Peyer's patch (tissue), 4 donors: ENCODE results near the gene PPM1G. TPM values are rescaled to one million over a fixed set of nuclear protein-coding genes. Genes with fewer than 3 reads are reported as not detected.

Experiments
- DNase-seq, 3 donors: peaks; one replicate each; pipeline ENCODE4 v3.0.0-alpha.2; 2017 to 2019
- H3K27ac ChIP-seq, 4 donors: fragments of 200-600 bp; sonication (generic); one replicate each; pipeline ENCODE4 v1.5.1; 2016 to 2019
- H3K27me3 ChIP-seq, 2 donors: fragments of 200-600 bp; sonication (generic); one replicate each; pipeline ENCODE4 v1.5.1; 2019
- H3K36me3 ChIP-seq, 3 donors: fragments of 200-600 bp; sonication (generic); one replicate each; pipeline ENCODE4 v1.5.1; 2016 to 2019
- H3K4me1 ChIP-seq, 4 donors: fragments of 200-600 bp; sonication (generic); one replicate each; pipeline ENCODE4 v1.5.1; 2016 to 2019
- H3K4me3 ChIP-seq, 4 donors: fragments of 200-600 bp; sonication (generic); 1 replicate in 3 of 4; 2 replicates in 1 of 4; pipeline ENCODE4 v1.5.1; 2016 to 2019; ENCODE audit warnings: mild to moderate bottlenecking in 1 of 4
- H3K9me3 ChIP-seq, 4 donors: fragments of 200-600 bp; sonication (generic); one replicate each; pipeline ENCODE4 v1.5.1; 2016 to 2019; ENCODE audit warnings: mild to moderate bottlenecking in 1 of 4
- CTCF ChIP-seq, 6 experiments: fragments of 450-650 bp in 4 of 6; fragments of 200-600 bp in 2 of 6; sonication (generic) in 1 of 6; IDR thresholded peaks; one replicate each; pipeline ENCODE4 v1.5.1; 2017 to 2019; ENCODE audit warnings: antibody characterized with exemption in 6 of 6, mild to moderate bottlenecking in 3 of 6, moderate library complexity in 1 of 6
- POLR2A ChIP-seq, 2 donors: fragments of 450-650 bp; IDR thresholded peaks; one replicate each; pipeline ENCODE4 v1.5.1; 2017; ENCODE audit warnings: antibody characterized with exemption in 2 of 2, mild to moderate bottlenecking in 2 of 2, moderate library complexity in 2 of 2
- total RNA-seq, 4 donors: library from RNA; depleted of rRNA; stranded (reverse); fragments of >200 nt; gene quantifications; one replicate each; pipeline ENCODE4 v1.1.0, GENCODE V29; 2016

The PPM1G gene
- total RNA-seq, 4 donors from 2014 or later, result 36.1 to 77.6 (median 45.5) TPM

- H3K27me3 ChIP-seq, result no peaks in the 10 kb centered on the region
- H3K4me3 ChIP-seq, result no peak overlapping the region
- H3K9me3 ChIP-seq, result no peaks in the 10 kb centered on the region
- H3K36me3 ChIP-seq, result no peaks in the 10 kb centered on the region
- peaks cover 0 to 9% (median 0%) of the 10 kb centered on the region in 4 donors for H3K4me1 ChIP-seq
- H3K27ac ChIP-seq, result no peak overlapping the region
- TF ChIP-seq POLR2A (IDR thresholded peaks at IDR 0.05) (no peak), CTCF (IDR thresholded peaks at IDR 0.05) (no peak)
- no peak for DNase-seq
These were observed 13.6 kb upstream of the PPM1G start for GRCh38 chr2:27422958-27423357.

DNA sequence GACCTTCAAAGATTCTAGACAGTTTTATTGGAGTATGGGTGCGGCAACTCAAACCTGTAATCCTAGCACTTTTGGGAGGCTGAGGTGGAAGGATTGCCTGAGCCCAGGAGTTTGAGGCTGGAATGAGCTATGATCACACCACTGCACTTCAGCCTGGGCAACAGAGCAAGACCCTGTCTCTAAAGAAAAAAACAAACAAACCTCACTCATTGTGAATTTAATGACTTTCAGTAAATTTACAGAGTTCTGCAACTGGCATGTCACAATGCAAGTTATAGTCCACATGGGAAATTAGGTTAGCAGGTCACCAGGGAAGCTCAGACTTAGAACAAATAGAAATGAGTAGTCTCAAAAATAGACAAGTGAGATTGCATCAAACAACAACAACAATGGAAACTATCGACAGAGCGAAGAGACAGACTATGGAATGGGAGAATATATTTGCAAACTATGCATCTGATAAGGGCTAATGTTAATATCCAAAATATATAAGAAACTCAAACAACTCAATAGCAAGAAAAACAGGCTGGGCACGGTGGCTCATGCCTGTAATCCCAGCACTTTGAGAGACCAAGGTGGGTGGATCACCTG, 12.4 kb upstream of the PPM1G start:
- Histone ChIP-seq H3K27me3 (no peaks in the 10 kb centered on the region), H3K27ac (no peak overlapping the region), H3K36me3 (no peaks in the 10 kb centered on the region), H3K9me3 (no peaks in the 10 kb centered on the region), H3K4me3 (no peak overlapping the region), H3K4me1 (peaks cover 0 to 4% (median 0%) of the 10 kb centered on the region in 4 donors)
- no peak for DNase-seq
- TF ChIP-seq POLR2A (IDR thresholded peaks at IDR 0.05), result no peak
- TF ChIP-seq CTCF (IDR thresholded peaks at IDR 0.05), result no peak

DNA sequence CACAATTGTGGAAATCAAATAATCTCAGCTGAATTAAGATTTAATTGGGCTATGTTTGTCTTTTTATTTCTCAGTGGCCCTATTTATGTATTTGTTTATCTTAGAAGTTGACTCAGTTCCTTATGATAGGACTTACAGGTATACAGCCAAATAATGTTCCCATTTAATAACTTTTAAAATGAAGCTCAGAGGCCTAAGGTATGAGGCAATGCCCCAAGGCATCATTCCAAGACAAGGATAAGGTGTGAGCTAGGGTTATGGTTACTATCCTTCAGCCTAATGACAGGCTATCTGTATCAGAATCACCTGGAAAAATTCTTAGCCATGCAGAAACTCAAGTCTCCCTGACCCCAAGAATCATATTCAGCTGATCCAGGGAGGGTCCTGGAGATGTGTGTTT, 11.6 kb upstream of the PPM1G start:
- no peak overlapping the region for H3K27ac ChIP-seq
- no peaks in the 10 kb centered on the region for H3K9me3 ChIP-seq
- no peak for DNase-seq
- peaks cover 0 to 4% (median 0%) of the 10 kb centered on the region in 4 donors for H3K4me1 ChIP-seq
- no peak overlapping the region for H3K4me3 ChIP-seq
- TF ChIP-seq CTCF (IDR thresholded peaks at IDR 0.05), result no peak
- TF ChIP-seq POLR2A (IDR thresholded peaks at IDR 0.05), result no peak
- H3K27me3 ChIP-seq, result no peaks in the 10 kb centered on the region
- no peaks in the 10 kb centered on the region for H3K36me3 ChIP-seq

DNA sequence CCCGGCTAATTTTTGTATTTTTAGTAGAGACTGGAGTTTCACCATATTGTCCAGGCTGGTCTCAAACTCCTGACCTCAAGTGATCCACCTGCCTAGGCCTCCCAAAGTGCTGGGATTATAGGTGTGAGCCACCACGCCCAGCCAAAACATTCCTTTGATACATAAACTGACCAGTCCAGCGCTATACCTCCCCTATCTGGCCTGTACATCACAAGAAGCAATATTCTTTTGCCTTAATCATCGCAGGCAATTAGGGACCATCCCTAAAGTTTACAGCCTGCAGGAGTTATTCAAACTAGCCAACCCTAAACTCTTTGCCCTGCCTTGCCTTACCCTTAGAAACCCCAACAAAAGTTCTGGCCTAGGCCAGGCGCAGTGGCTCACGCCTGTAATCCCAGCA, 6.8 kb upstream of the PPM1G start:
- H3K27ac ChIP-seq, result no peak overlapping the region
- no peaks in the 10 kb centered on the region for H3K36me3 ChIP-seq
- TF ChIP-seq POLR2A (IDR thresholded peaks at IDR 0.05) (no peak), CTCF (IDR thresholded peaks at IDR 0.05) (no peak)
- no peaks in the 10 kb centered on the region for H3K9me3 ChIP-seq
- H3K4me3 ChIP-seq, result no peak overlapping the region
- no peaks in the 10 kb centered on the region for H3K4me1 ChIP-seq
- DNase-seq, result no peak
- no peaks in the 10 kb centered on the region for H3K27me3 ChIP-seq

DNA sequence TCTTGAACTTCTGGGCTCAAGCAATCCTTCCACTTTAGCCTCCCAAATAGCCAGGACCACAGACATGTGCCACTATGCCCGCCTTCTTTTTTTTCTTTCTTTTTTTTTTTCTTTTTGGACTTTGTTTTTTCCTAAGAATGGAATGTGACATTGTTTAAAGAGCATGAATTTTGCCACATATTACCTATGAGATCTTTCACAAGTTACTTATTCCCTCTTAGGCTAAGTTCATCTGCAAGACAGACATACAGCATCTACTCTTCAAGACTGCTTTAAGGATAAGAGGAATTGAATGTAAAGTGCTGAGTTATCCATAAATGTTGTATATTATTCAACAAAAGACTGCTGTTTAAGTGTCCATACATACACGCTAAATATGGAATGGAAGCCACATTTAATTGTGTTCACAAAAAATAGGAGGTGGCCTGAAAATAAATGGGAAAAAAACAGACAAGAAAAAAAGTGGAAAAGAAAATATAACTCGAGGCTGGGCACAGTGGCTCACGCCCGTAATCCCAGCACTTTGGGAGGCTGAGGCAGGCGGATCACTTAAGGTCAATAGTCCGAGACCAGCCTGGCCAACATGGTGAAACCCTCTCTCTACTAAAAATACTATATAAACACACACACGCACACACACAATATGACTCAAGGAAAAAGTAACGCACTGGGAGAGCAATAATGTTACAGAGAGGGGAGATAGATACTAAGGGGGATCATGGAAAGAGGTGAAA, 3.2 kb upstream of the PPM1G start:
- Histone ChIP-seq H3K27ac (no peak overlapping the region), H3K4me1 (peaks cover 0 to 16% (median 3%) of the 10 kb centered on the region in 4 donors), H3K36me3 (no peaks in the 10 kb centered on the region), H3K27me3 (no peaks in the 10 kb centered on the region), H3K9me3 (no peaks in the 10 kb centered on the region), H3K4me3 (no peak overlapping the region)
- no peak for TF ChIP-seq POLR2A (IDR thresholded peaks at IDR 0.05)
- no peak for TF ChIP-seq CTCF (IDR thresholded peaks at IDR 0.05)
- DNase-seq, result no peak
